Measurements from ENCODE around the gene ATP9A. TPM values are rescaled to one million over a fixed set of nuclear protein-coding genes. Genes with fewer than 3 reads are reported as not detected.
A peak's percentile ranks its signal among the peaks of the same experiment; 100 is the strongest.

Gene ATP9A
- total and polyA plus RNA-seq, 2 of the 8 experiments (the other 6 are each of a cell fraction or from before 2014, with no cell fraction given) = 5.0 to 6.4 TPM

DNA sequence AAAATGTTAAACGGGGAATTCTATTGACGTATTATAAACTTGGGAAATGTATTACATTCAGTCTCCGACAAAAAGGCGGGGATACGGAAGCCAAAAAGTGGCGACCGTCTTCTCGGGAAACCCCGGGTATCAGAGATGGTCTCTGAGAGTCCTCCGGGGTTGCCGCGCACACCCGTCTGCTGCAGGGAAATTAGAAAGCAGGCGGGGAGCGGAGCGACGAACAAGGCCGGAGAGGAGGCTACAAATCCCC lies 32.6 kb upstream of the ATP9A start:
- Histone ChIP-seq H3K9ac (replicated peaks in 1 of 4; ENCODE audit: extremely low read depth in 1 of 4, low read depth in 3 of 4, low read length in 3 of 4) (peak overlapping the region; percentile 82 to 97 (median 96)), H2BK120ac (replicated peaks; ENCODE audit: low read depth, low read length) (peak overlapping the region; percentile 51), H2AFZ (ENCODE audit: low read length) (no peak overlapping the region), H2AK5ac (ENCODE audit: low read depth, low read length) (no peak overlapping the region), H3K4me1 (replicated peaks in 1 of 4; ENCODE audit: control insufficient read depth in 3 of 4, insufficient read depth in 4 of 4, low read length in 3 of 4) (peaks cover 5 to 14% (median 11%) of the 10 kb centered on the region in 4 experiments), H3K56ac (replicated peaks; ENCODE audit: insufficient read length, low read depth, low read length) (peak overlapping the region; percentile 98), H3K4ac (replicated peaks; ENCODE audit: insufficient read length, low read depth, low read length) (peak overlapping the region; percentile 75), H3K79me2 (ENCODE audit: control insufficient read depth in 1 of 2, insufficient read depth in 2 of 2, low read length in 2 of 2) (peaks cover 32 to 64% of the 10 kb centered on the region in 2 experiments), H3K27ac (ENCODE audit: low read depth, low read length) (peak overlapping the region; percentile 96), H3K23ac (ENCODE audit: insufficient read length) (no peak overlapping the region), H2BK15ac (ENCODE audit: low read length) (no peak overlapping the region), H2BK20ac (ENCODE audit: low read length) (no peak overlapping the region), H3K4me3 (ENCODE audit: extremely low read depth in 1 of 4, insufficient read depth in 2 of 4, low read depth in 3 of 4, low read length in 4 of 4) (peak overlapping the region; percentile 90 to 99 (median 94)), H3K4me2 (ENCODE audit: insufficient read depth in 1 of 2, low read depth in 2 of 2, low read length in 2 of 2) (peak overlapping the region; percentile 71 to 99), H3K18ac (ENCODE audit: extremely low read depth, low read length) (peak overlapping the region; percentile 95), H4K8ac (ENCODE audit: extremely low read depth, insufficient read depth, low read length) (peak overlapping the region; percentile 97), H4K91ac (replicated peaks; ENCODE audit: insufficient read length, low read length) (peak overlapping the region; percentile 91), H2BK5ac (ENCODE audit: low read depth, low read length) (peak overlapping the region; percentile 90), H4K5ac (ENCODE audit: insufficient read length, low read depth, low read length) (peak overlapping the region; percentile 90), H4K20me1 (replicated peaks in 1 of 2; ENCODE audit: control insufficient read depth in 1 of 2, insufficient read depth in 2 of 2, low read length in 2 of 2) (peaks cover 7 to 12% of the 10 kb centered on the region in 2 experiments), H3K9me3 (ENCODE audit: insufficient read depth in 2 of 2, low read depth in 1 of 2, low read length in 1 of 2) (no peaks in the 10 kb centered on the region), H3K79me1 (ENCODE audit: low read depth, low read length) (no peaks in the 10 kb centered on the region; the same call in 1 of the 2 replicates), H2BK12ac (ENCODE audit: low read depth, low read length) (no peak overlapping the region), H3K27me3 (replicated peaks in 1 of 4; ENCODE audit: control insufficient read depth in 3 of 4, extremely low read depth in 1 of 4, insufficient read depth in 3 of 4, low read length in 3 of 4) (no peaks in the 10 kb centered on the region), H3K36me3 (ENCODE audit: control insufficient read depth in 2 of 4, insufficient read depth in 4 of 4, low read length in 3 of 4) (peaks cover 0 to 19% (median 0%) of the 10 kb centered on the region in 4 experiments; a peak in 1 of 8 replicates), H3K14ac (ENCODE audit: insufficient read length) (peak overlapping the region; percentile 82), H3K23me2 (ENCODE audit: low read depth, low read length) (peaks cover 10% of the 10 kb centered on the region)
- DNase-seq (ENCODE audit: low read depth in 1 of 2, low spot score in 2 of 2) (no peak), FAIRE-seq (no peak)
- ChIA-PET POLR2A (ENCODE audit: partially characterized antibody) (interaction anchor here (1.0 to 2.5 kb wide), 21 partner anchors 8 to 842 kb away, joined by 3 to 24 read pairs (median 5); partner anchors contain the start of genes DPM1 and MOCS3), CTCF (ENCODE audit: partially characterized antibody) (interaction anchor here (0.6 to 2.5 kb wide), 19 partner anchors 16 to 306 kb away, joined by 3 to 12 read pairs (median 4); no protein-coding TSS in a partner anchor)
- 0% methylated on average over 18 of the region's 18 CpGs; no CpG with 5 or more reads in 1 of the 2 experiments for WGBS, 2 experiments (ENCODE audit: extremely low coverage in 1 of 2, insufficient coverage in 1 of 2, insufficient read length in 1 of 2, insufficient replicate concordance in 2 of 2, low coverage in 1 of 2, low lambda C conversion rate in 2 of 2, missing lambda C conversion rate in 1 of 2)
- TF ChIP-seq, protein P1, sequence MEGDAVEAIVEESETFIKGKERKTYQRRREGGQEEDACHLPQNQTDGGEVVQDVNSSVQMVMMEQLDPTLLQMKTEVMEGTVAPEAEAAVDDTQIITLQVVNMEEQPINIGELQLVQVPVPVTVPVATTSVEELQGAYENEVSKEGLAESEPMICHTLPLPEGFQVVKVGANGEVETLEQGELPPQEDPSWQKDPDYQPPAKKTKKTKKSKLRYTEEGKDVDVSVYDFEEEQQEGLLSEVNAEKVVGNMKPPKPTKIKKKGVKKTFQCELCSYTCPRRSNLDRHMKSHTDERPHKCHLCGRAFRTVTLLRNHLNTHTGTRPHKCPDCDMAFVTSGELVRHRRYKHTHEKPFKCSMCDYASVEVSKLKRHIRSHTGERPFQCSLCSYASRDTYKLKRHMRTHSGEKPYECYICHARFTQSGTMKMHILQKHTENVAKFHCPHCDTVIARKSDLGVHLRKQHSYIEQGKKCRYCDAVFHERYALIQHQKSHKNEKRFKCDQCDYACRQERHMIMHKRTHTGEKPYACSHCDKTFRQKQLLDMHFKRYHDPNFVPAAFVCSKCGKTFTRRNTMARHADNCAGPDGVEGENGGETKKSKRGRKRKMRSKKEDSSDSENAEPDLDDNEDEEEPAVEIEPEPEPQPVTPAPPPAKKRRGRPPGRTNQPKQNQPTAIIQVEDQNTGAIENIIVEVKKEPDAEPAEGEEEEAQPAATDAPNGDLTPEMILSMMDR (IDR thresholded peaks at IDR 0.05; ENCODE audit: control extremely low read depth in 1 of 3, insufficient read depth in 1 of 3, low read depth in 1 of 3, low read length in 3 of 3) = peak in 1 of 3 experiments; percentile 0; a peak in 1 of 4 replicates
- TF ChIP-seq CHD1 (IDR thresholded peaks at IDR 0.05; ENCODE audit: low read depth, low read length) (peak; percentile 68; the same call in 1 of the 2 replicates), SP1 (IDR thresholded peaks at IDR 0.05; ENCODE audit: low read depth, low read length) (no peak), SP2 (IDR thresholded peaks at IDR 0.05; ENCODE audit: low read length) (no peak)

Measured in H1 (cell line).